ENCODE data around the gene TSPAN5. TPM values are rescaled to one million over a fixed set of nuclear protein-coding genes. Genes with fewer than 3 reads are reported as not detected.

The TSPAN5 gene
- total RNA-seq, 1 donor from 2014 or later = 25.0 TPM

GRCh38 chr4:98609934-98610333, 48.5 kb downstream of the TSPAN5 start:
- no peaks in the 10 kb centered on the region for H3K27me3 Mint-ChIP-seq (ENCODE audit: low read depth)
- no peak overlapping the region for H3K4me3 Mint-ChIP-seq
- DNase-seq (ENCODE audit: low read depth, low spot score) = no peak
- H3K27ac Mint-ChIP-seq (ENCODE audit: unreplicated experiment) = no peak overlapping the region
- H3K4me1 Mint-ChIP-seq = peaks cover 58% of the 10 kb centered on the region
- H3K9me3 Mint-ChIP-seq = no peaks in the 10 kb centered on the region
- H3K36me3 Mint-ChIP-seq (ENCODE audit: low read depth) = no peaks in the 10 kb centered on the region
- TF ChIP-seq CTCF (conservative IDR thresholded peaks at IDR 0.05) = no peak

DNA sequence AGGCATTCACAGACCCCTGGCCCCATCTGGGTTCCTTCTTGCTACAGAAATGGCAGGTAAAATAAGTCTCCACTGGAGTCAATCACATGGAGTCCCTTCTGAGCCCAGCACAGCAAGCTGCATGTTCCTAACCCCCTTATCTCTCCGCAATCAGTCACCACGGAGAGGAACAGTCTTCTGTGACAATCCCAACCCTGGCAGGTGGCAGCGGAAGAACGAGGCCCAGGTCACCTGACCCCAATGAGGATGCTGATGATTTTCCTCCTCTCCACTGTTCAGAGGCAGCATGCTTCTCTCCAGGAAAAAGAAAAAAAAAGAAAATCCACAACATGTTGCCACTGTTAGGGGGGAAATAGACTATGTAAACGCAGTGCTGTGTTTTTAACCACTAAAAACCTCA, 50.1 kb downstream of the TSPAN5 start:
- Mint-ChIP-seq H3K4me1 (peaks cover 57% of the 10 kb centered on the region), H3K9me3 (no peaks in the 10 kb centered on the region), H3K27me3 (ENCODE audit: low read depth) (no peaks in the 10 kb centered on the region), H3K4me3 (no peak overlapping the region), H3K36me3 (ENCODE audit: low read depth) (no peaks in the 10 kb centered on the region), H3K27ac (ENCODE audit: unreplicated experiment) (no peak overlapping the region)
- TF ChIP-seq CTCF (conservative IDR thresholded peaks at IDR 0.05) = no peak
- no peak for DNase-seq (ENCODE audit: low read depth, low spot score)

DNA sequence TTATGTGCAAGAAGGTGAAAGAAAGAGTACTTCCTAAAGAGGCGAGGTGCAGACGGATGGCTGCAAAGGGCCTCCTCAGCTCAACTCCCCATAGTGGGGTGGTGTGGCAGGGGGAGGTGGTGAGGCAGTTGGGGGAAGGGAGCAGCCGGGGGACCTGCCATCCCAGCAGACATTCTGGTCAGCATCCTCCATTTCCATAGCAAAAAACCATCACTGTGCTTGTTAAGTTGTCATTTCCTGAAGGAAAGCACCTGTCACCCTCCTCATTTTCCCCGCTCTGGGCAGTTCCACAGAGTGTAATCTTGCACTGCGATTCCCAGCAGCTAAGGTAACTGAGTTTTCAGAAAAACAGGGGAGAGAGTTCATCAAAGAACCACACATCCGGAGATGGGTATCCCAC, 51.5 kb downstream of the TSPAN5 start:
- Mint-ChIP-seq H3K4me1 (peaks cover 43% of the 10 kb centered on the region), H3K4me3 (no peak overlapping the region), H3K9me3 (no peaks in the 10 kb centered on the region), H3K36me3 (ENCODE audit: low read depth) (peaks cover 3% of the 10 kb centered on the region), H3K27me3 (ENCODE audit: low read depth) (no peaks in the 10 kb centered on the region), H3K27ac (ENCODE audit: unreplicated experiment) (no peak overlapping the region)
- no peak for TF ChIP-seq CTCF (conservative IDR thresholded peaks at IDR 0.05)
- no peak for DNase-seq (ENCODE audit: low read depth, low spot score)

GRCh38 chr4:98605216-98605615, 53.2 kb downstream of the TSPAN5 start:
- Mint-ChIP-seq H3K9me3 (peaks cover 9% of the 10 kb centered on the region), H3K36me3 (ENCODE audit: low read depth) (peaks cover 18% of the 10 kb centered on the region), H3K4me3 (no peak overlapping the region), H3K27ac (ENCODE audit: unreplicated experiment) (no peak overlapping the region), H3K4me1 (peaks cover 28% of the 10 kb centered on the region), H3K27me3 (ENCODE audit: low read depth) (no peaks in the 10 kb centered on the region)
- no peak for TF ChIP-seq CTCF (conservative IDR thresholded peaks at IDR 0.05)
- DNase-seq (ENCODE audit: low read depth, low spot score) = no peak

DNA sequence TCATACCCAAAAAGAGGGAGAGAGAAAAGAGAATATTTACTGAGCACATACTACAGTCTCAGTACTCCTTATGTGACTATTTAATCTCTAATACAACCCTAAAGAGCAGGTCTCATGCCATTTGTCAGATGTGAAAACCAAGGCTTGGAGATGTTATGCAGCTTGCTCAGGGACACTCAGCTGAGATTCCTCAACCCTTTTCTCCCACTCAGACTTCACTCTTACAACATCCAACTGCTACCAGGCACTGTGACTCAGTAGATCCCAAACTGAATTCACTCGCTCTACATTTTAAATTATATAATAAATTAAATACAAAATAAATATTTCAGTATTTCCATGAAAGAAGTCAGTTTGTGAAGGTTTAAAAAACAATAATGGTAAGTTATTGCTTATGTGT, 53.7 kb downstream of the TSPAN5 start:
- H3K27ac Mint-ChIP-seq (ENCODE audit: unreplicated experiment) = no peak overlapping the region
- H3K36me3 Mint-ChIP-seq (ENCODE audit: low read depth) = peaks cover 20% of the 10 kb centered on the region
- H3K4me1 Mint-ChIP-seq = peaks cover 25% of the 10 kb centered on the region
- H3K4me3 Mint-ChIP-seq = no peak overlapping the region
- TF ChIP-seq CTCF (conservative IDR thresholded peaks at IDR 0.05) = no peak
- H3K9me3 Mint-ChIP-seq = peaks cover 10% of the 10 kb centered on the region
- no peak for DNase-seq (ENCODE audit: low read depth, low spot score)
- H3K27me3 Mint-ChIP-seq (ENCODE audit: low read depth) = no peaks in the 10 kb centered on the region
